ENCODE measurements around the gene WNT6. TPM values are rescaled to one million over a fixed set of nuclear protein-coding genes. Genes with fewer than 3 reads are reported as not detected.
"Not testable (repeated sequence)": the region's sequence is repeated elsewhere in the genome, so short reads cannot be mapped to it uniquely, and the experiment has no call there.

The WNT6 gene
- total RNA-seq, 1 experiment from 2014 or later, result not detected

DNA sequence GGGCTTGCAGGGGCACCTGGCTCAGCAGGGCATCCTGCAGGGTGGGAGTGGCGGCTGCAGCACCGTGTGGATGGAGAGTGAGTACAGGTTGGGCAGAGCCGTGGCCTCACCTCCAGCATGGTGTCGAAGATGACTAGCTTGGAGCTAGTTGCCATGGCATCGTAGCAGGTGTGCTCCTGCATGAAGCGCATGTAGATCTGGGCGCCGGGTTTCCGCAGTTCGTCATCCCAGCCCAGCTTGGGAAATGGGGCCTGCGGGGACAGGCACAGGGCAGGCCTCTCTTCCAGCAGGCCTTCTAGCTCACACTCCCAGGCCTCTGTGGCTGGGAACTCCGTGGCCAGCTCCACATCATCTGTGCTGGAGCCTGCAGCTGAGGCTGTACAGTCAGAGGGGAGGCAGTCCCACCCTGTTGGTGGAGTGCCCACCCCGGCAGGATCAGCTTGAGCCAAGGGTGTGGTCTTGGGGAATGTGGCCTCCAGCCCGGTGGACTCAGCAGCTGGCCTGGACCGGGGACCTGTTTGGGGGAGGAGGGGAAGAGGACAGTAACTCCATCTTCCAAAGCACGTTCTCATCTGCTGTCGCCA is 29.6 kb upstream of the WNT6 start:
- no peak for DNase-seq (ENCODE audit: extremely low read depth, low read depth)

DNA sequence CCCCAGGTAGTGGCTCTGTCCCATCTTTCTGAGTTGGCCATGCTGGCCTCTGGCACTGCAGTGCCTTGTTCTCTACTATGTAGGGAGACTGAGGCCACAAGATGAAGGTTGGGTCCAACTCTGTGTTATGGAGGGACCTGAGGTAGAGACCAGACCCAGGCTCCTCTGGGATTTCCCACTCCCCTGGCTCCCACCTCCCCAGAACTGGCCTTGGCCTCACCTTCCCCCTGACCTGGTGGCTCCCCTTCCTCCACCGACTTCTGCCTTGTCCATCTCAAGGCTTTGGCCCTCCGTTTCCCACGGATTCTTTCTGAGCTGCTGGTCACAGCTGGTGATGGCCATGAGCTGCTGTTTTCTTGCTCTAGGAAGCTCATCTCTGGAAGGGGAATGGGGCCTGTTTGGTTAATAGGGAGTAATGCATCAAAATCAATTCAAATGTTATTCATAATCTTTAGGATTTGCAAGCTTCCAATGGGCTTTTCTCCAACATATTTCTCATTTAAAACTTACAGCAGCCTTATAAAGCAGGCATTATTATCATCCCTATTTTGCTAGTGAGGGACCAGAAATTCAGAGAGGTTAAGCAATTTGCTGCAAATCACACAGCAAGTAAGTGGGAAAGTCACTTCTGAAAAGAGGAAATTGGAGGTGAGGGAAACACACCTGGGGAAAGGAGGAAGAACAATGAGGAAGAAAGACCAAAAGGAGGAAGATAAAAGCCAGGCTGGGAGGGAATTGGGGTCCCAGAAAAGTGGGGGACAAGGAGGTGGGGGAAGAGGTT is 28.9 kb upstream of the WNT6 start:
- DNase-seq (ENCODE audit: extremely low read depth, low read depth), result no peak

DNA sequence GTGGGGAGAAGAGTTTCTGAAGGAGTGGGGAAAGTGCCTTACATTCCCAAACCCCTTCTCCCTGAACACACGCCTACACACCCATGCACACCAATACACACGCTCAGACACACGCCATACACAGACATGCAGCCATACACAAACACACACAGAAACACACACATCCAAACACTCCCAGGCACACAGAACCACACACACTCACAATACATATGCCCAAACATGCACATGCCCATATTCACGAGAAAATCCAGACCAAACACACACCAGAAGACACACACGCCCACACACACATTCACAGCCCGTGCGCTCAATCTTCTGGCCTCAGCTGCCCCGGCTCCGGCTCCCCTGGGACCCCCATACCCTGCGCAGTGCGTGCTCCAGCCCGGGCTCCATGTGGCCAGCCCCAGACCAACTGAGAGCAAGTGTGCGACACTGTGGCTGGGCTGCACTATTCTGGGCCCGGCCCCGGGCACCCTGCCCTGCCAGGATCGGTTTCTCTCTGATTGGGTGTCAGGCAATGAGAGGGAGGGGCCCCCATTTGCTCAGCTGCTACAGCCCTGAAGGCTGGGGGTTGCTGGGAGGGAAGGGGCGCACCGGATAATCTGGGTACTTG is 28.1 kb upstream of the WNT6 start, which contains the start of gene PRKAG3:
Gene PRKAG3 (minus strand): TSS at position 426 of the 613 bp plus-strand sequence.
- DNase-seq (ENCODE audit: extremely low read depth, low read depth), result no peak

DNA sequence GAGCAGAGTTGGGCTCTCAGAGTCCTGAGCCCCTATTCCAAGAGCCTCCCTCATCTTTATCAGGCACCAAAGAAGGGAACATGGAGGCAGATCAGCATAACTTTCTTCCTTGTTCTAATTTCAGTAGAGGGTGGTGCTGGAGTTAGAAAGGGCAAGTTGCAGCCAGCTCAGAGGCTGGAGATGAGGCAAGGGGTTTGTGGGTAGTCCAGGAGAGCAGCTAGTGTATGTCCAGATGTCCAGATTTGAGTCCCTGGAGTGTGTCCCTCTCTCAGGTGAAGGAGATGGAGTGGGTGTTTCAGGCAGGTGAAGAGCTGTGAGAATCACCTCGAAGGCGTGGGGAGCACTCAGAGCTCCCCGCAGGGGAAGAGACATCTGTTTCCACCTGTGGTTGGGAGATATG is 27.5 kb upstream of the WNT6 start:
- DNase-seq (ENCODE audit: extremely low read depth, low read depth), result no peak

GRCh38 chr2:218832520-218832919 is 27.1 kb upstream of the WNT6 start:
- DNase-seq (ENCODE audit: extremely low read depth, low read depth), result no peak

- DNase-seq (ENCODE audit: extremely low read depth, low read depth), result no peak
Measured at GRCh38 chr2:218833023-218833609, 26.5 kb upstream of the WNT6 start.

DNA sequence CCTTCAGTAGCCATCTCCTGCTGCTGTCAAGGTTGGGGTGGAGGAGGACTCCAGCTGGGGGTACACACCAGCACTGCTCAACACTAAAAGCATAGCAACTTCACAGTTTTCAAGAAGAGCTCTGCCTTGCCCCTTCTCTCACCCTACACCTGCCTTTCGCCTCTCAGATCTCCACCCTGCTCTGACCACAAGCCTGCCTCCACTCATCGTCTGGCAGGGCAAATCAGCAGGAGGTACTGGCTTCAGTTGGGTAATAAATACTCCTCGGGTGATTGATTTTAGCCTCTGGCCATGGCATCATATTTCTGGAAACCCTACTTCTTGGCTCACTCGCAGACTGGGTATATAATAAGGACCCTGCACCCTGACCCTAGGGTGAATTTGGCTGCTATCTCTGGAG is 24.9 kb upstream of the WNT6 start:
- no peak for DNase-seq (ENCODE audit: extremely low read depth, low read depth)

DNA sequence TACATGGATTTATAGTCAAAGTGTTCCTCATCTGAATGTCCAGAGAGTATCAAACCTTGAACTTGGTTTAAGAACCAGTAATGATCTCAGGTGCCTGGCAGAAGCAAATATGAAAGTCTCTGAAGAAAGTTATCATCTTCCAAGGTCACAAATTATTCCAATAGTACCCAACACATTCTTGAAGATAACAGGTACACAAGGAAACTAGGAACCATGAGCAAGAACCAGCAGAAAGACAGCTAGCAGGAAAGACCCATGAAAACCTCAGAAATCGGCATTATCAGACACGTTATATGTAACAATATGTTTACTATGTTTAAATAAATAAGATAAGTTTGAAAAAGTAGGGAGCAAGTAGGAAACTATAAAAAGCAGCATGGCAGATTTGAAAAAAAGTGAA is 22.1 kb upstream of the WNT6 start:
- DNase-seq (ENCODE audit: extremely low read depth, low read depth), result no peak

DNA sequence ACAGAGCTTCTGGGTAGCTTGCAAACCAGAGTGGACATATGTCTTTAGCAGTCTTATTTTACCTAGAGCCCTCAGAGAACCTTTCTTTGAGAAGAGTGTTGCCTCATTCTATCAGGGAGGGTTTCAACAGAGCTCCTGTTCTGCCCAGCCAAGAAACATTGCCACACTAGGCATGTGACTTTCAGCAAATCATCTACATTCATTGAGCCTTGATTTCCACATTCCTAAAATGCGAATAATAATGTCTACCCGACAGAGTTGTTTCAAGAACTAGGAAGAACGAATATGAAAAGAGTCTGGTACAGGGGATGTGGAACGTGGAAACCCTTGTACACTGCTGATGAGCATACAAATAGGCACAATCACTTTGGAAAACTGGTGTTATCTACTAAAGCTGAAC is 20.2 kb upstream of the WNT6 start:
- DNase-seq (ENCODE audit: extremely low read depth, low read depth), result no peak

DNA sequence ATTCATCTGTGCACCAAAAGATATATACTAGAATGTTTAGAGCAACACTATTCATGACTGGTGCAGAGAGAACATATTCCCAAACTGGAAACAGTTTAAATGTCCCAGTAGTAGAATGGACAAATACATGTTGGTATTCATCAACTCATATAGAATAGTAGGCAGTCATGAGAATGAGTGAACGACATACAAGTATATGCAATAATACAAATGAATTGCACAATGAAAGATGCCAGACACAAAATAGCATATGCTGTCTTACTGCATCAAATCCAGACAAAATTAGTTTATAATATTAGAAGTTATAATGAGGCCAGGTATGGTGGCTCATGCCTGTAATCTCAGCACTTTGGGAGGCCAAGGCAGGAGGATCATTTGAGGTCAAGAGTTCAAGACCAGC is 19.7 kb upstream of the WNT6 start:
- no peak for DNase-seq (ENCODE audit: extremely low read depth, low read depth)

- not testable (repeated sequence) for DNase-seq (ENCODE audit: extremely low read depth, low read depth)
Measured at GRCh38 chr2:218844334-218844733, 15.3 kb upstream of the WNT6 start.

DNA sequence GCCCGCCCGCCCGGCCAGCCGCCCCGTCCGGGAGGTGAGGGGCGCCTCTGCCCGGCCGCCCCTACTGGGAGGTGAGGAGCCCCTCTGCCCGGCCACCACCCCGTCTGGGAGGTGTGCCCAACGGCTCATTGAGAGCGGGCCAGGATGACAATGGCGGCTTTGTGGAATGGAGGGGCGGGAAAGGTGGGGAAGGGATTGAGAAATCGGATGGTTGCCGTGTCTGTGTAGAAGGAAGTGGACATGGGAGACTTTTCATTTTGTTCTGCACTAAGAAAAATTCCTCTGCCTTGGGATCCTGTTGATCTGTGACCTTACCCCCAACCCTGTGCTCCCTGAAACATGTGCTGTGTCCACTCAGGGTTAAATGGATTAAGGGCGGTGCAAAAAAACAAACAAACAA is 12.6 kb upstream of the WNT6 start:
- not testable (repeated sequence) for DNase-seq (ENCODE audit: extremely low read depth, low read depth)

DNA sequence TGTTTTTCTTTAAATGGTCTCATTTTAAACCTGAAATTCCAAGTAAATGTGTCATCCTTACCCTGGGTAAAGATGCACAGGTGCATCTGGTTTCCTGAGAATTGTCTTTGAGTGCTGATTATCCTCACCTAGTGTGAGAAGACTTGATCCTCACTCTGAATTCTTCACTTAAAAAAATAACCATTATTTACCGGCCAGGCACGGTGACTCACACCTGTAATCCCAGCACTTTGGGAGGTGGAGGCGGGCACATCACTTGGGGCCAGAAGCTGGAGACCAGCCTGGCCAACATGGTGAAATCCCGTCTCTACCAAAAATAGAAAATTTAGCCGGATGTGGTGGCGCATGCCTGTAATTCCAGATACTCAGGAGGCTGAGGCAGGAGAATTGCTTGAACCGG is 9.9 kb upstream of the WNT6 start:
- DNase-seq (ENCODE audit: extremely low read depth, low read depth), result no peak

GRCh38 chr2:218850796-218851195 is 8.8 kb upstream of the WNT6 start:
- no peak for DNase-seq (ENCODE audit: extremely low read depth, low read depth)

DNA sequence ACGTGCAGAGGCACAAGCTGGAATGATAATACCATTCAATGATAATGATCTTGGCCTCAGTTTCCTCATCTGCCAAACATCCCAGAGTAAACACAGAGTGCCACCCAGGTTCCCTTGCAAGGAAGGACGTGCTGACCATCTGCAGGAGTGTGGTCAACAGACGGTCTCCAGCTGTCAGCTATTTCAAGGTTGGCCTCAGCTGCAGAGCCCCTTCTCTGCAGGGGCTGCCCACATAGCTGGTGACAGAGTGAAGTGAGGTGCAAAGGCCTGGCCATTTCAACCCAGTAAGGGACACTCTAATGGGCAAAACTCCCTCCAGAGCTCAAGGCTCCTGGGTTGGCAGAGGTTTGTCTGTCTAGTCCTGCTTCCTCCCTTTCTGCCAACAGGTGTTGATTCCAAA is 8.3 kb upstream of the WNT6 start:
- no peak for DNase-seq (ENCODE audit: extremely low read depth, low read depth)

DNA sequence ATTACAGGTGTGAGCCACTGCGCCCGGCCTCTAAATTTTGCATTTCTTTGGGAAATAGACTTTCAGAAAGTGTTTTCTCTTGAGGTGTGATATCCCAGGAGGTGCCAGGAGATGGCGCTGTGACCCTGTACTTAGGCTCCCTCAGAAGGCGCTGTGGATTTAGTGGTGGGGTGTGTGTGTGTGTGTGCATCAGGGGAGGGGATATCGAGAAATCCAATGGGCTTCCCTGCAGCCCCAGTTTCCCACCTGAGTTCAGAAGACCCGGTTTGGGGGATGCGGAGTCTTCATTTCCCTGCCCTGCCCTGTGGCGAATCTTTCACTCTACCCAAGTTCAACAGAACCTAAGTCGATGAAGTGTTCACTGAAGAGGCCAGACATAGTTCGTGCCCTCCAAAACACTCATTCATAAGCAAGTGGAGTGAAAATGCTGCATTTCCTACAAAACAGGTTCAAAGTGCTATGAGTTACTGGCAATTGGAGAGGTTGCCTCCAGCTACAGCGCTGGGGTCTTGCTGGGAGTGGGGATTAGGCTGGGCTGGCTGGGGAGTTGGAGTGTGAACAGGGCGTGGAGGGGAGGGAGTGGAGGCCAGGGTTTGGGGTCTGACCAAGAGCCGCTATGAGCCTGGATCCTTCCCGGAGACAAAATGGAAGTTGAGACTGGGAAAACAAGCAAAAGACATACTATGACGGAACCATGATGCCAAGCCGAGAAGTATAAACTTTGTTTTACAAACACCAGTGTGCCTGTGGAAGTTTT is 6.5 kb upstream of the WNT6 start:
- peak; percentile 40 for DNase-seq (ENCODE audit: extremely low read depth, low read depth)

GRCh38 chr2:218853766-218854165 is 5.8 kb upstream of the WNT6 start:
- DNase-seq (ENCODE audit: extremely low read depth, low read depth), result no peak

- DNase-seq (ENCODE audit: extremely low read depth, low read depth), result no peak
Measured at GRCh38 chr2:218854860-218855259, 4.7 kb upstream of the WNT6 start.

GRCh38 chr2:218855305-218856166 is 4.1 kb upstream of the WNT6 start:
- no peak for DNase-seq (ENCODE audit: extremely low read depth, low read depth)
